C4-2B (cell line): Measurements from ENCODE around the gene NDUFAF5.

Experiments used
- ZFX ChIP-seq: fragments of 450-650 bp; IDR thresholded peaks from 2 replicates; pipeline ENCODE4 v1.6.1; 2017
- TF ChIP-seq, protein P1 (sequence below): fragments of 450-650 bp; conservative IDR thresholded peaks from 2 replicates; pipeline ENCODE4 v1.5.1; 2017; ENCODE audit warnings: mild to moderate bottlenecking

DNA sequence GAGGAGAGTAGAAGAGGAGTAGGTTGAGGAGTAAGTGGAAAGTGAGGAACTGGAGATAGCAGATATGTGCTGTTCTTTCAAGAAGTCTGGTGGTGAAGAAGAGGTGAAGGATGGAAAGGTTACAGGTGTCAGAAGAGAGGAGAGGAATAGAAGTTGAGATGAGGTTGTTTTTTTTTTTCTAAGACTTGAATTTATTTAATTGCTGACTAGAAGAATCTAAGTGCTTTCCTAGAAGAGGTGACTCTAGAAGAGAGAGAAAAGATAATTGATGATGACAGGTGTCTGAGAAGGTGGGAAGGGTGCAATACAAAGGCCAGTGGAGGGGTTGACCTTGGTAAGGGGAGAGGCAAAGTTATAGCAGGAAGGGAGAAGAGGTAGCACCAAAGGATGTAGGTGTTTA lies 25.6 kb downstream of the NDUFAF5 start:
- TF ChIP-seq, protein P1, sequence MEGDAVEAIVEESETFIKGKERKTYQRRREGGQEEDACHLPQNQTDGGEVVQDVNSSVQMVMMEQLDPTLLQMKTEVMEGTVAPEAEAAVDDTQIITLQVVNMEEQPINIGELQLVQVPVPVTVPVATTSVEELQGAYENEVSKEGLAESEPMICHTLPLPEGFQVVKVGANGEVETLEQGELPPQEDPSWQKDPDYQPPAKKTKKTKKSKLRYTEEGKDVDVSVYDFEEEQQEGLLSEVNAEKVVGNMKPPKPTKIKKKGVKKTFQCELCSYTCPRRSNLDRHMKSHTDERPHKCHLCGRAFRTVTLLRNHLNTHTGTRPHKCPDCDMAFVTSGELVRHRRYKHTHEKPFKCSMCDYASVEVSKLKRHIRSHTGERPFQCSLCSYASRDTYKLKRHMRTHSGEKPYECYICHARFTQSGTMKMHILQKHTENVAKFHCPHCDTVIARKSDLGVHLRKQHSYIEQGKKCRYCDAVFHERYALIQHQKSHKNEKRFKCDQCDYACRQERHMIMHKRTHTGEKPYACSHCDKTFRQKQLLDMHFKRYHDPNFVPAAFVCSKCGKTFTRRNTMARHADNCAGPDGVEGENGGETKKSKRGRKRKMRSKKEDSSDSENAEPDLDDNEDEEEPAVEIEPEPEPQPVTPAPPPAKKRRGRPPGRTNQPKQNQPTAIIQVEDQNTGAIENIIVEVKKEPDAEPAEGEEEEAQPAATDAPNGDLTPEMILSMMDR = no peak
- TF ChIP-seq ZFX = no peak
